ENCODE measurements around the gene BTBD17.

DNA sequence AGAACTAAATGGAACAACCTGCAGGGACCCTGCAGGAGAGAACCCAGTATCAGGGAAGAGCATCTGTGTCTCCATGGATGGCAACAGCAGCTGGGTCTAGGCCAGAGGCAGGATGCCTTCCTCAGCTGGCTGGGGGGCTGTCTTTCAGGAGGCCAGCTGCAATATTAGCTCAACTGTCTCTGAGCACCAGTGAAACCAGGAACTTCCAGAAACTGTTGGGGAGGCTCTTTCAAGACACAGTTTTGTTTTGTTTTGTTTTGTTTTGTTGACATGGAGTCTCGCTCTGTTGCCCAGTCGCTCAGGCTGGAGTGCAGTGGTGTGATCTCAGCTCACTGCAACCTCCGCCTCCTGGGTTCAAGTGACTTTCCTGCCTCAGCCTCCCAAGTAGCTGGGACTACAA, 13.2 kb upstream of the BTBD17 start:
- TF ChIP-seq, protein P1, sequence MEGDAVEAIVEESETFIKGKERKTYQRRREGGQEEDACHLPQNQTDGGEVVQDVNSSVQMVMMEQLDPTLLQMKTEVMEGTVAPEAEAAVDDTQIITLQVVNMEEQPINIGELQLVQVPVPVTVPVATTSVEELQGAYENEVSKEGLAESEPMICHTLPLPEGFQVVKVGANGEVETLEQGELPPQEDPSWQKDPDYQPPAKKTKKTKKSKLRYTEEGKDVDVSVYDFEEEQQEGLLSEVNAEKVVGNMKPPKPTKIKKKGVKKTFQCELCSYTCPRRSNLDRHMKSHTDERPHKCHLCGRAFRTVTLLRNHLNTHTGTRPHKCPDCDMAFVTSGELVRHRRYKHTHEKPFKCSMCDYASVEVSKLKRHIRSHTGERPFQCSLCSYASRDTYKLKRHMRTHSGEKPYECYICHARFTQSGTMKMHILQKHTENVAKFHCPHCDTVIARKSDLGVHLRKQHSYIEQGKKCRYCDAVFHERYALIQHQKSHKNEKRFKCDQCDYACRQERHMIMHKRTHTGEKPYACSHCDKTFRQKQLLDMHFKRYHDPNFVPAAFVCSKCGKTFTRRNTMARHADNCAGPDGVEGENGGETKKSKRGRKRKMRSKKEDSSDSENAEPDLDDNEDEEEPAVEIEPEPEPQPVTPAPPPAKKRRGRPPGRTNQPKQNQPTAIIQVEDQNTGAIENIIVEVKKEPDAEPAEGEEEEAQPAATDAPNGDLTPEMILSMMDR (IDR thresholded peaks at IDR 0.05) = no peak
- TF ChIP-seq EP300 (IDR thresholded peaks at IDR 0.05) = no peak
